Hematopoietic multipotent progenitor cell treated with erythropoietin and hydrocortisone succinate and interleukin-3 and kit ligand, for 4 days (in vitro differentiated cells): ENCODE measurements around the gene ABCA6.
"Not testable (repeated sequence)": the region's sequence is repeated elsewhere in the genome, so short reads cannot be mapped to it uniquely, and the experiment has no call there.

ENCODE experiments used
- DNase-seq: peaks from one replicate; pipeline ENCODE4 v3.0.0-alpha.2; 2015

The ABCA6 gene

GRCh38 chr17:69071233-69071586, 70.5 kb downstream of the ABCA6 start:
- not testable (repeated sequence) for DNase-seq

- DNase-seq = peak; percentile 40
Measured at GRCh38 chr17:69070378-69071232, 71.1 kb downstream of the ABCA6 start.

GRCh38 chr17:69069226-69069750, 72.4 kb downstream of the ABCA6 start:
- no peak for DNase-seq

- DNase-seq = peak; percentile 35
Measured at GRCh38 chr17:69067274-69068047, 74.2 kb downstream of the ABCA6 start.

- DNase-seq = peak; percentile 75
Measured at GRCh38 chr17:69066482-69066881, 75.2 kb downstream of the ABCA6 start.

GRCh38 chr17:69065113-69065512, 76.6 kb downstream of the ABCA6 start:
- DNase-seq = no peak

- DNase-seq = peak; percentile 12
Measured at GRCh38 chr17:69064476-69064875, 77.2 kb downstream of the ABCA6 start.

GRCh38 chr17:69064001-69064400, 77.7 kb downstream of the ABCA6 start:
- no peak for DNase-seq

- no peak for DNase-seq
Measured at GRCh38 chr17:69062860-69063581, 78.7 kb downstream of the ABCA6 start.

GRCh38 chr17:69061721-69062556, 79.8 kb downstream of the ABCA6 start:
- no peak for DNase-seq

- no peak for DNase-seq
Measured at GRCh38 chr17:69060822-69061221, 80.9 kb downstream of the ABCA6 start, which contains the start of gene ABCA9. ABCA9 (minus strand) TSS chr17:69060927; CDS start chr17:69051126, 9,801 bp downstream.

- DNase-seq = no peak
Measured at GRCh38 chr17:69059458-69060175, 82.1 kb downstream of the ABCA6 start.

GRCh38 chr17:69058165-69058564, 83.5 kb downstream of the ABCA6 start:
- DNase-seq = peak; percentile 40

GRCh38 chr17:69057280-69057679, 84.4 kb downstream of the ABCA6 start:
- DNase-seq = no peak

- no peak for DNase-seq
Measured at GRCh38 chr17:69056179-69056823, 85.4 kb downstream of the ABCA6 start.

GRCh38 chr17:69055334-69055733, 86.4 kb downstream of the ABCA6 start:
- DNase-seq = no peak

- DNase-seq = no peak
Measured at GRCh38 chr17:69050999-69051775, 90.5 kb downstream of the ABCA6 start.

GRCh38 chr17:69048634-69049033, 93.1 kb downstream of the ABCA6 start:
- DNase-seq = peak; percentile 41

- peak; percentile 93 for DNase-seq
Measured at GRCh38 chr17:69047368-69048263, 94.1 kb downstream of the ABCA6 start.
